Stimulated activated CD4-positive, alpha-beta T cell treated with anti-CD3 and anti-CD28 coated beads, Interleukin-15, amount 100 ng/mL, for 24 hours (primary cell): ENCODE data around the gene CPXM2.
A peak's percentile ranks its signal among the peaks of the same experiment; 100 is the strongest.

Experiments used
- DNase-seq: peaks from one replicate; pipeline ENCODE4 v3.0.0-alpha.2; 2020

CPXM2 gene

DNA sequence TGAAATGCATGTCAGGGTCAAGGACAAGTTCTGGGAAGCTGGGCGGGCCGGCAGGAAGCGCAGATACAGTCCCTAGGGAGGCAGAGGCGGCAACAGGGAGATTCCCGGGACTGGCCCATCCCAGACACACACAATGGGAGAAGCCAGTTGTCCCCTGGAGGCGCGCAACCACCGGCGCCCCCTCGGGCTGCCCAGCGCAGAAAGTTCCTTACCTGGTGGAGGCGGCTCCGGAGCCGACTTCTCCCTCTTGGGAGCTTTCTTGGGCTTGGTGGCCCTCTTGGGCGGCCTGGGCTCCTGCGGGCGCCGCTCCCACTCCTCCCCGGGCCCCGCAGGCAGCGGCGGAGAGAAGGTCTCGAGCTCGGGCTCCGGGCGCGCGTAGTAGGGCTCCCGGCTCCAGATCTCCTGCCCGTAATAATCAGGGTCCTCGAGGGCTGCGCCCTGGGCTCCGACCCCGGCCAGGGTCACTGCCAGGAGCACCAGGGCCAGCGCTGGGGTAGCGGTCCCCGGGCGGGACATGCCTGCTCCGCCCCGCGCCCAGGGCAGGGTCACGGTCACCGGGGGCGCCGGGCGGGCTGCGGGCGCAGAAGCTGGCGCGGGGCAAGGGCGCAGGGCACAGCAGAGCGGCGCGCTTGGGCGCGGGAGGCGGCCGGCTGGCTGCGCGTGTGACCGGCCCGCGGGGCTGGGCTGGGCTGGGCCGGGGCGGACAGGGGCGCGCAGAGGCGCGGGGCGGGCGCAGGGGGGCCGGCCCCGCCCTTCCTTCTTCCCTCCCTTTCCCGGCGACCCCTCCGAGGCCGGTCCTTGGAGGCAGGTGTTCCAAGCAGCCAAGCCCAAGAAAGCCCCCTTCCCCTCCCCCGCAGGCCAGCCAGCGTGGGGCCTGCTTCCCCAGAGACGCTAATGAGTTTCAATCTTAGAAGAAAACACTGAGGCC lies at the start of gene CPXM2:
Gene CPXM2, minus strand, starts transcription at position 664 of the 928 bp plus-strand sequence. Its CDS starts 148 bp downstream, at position 516.
- DNase-seq, result no peak

DNA sequence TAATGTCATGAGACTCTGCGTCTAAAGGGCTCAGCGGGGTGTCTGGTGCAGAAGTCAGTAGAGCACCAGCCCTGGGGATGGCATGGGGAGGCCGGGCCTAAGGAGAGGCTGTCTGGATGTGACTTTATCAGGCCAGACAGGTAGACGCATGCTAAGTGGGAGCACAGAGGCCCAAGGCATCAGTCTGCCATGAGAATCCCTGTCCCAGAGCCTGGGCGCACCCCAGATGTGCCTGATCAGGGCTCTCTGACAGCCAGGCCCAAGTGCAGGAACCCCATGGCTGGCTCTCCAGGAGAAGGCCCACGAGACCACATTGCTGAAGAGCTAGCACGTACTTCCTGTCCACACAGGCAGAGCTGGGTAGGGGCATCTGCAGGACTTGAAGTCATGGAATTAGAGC lies 48.0 kb upstream of the CPXM2 start:
- DNase-seq, result no peak

DNA sequence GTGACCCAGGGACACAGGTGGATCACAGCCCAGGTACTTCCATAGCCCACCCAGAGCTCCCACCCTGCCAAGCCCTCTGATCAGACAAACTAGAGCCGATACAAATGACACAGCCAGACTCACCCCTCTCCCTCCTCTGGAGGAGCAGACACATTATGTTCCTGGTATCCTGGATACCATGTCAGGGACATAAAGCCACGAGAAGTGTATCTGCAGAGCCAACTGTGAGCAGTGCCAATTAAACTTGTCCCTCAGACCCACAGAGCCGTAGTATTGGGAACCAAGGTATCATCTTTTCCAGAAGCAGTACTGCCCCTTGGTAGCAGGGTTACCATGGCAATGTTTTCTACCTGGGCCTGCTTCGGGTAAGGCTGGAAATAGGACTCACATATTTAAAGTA lies 47.3 kb upstream of the CPXM2 start:
- DNase-seq, result no peak

DNA sequence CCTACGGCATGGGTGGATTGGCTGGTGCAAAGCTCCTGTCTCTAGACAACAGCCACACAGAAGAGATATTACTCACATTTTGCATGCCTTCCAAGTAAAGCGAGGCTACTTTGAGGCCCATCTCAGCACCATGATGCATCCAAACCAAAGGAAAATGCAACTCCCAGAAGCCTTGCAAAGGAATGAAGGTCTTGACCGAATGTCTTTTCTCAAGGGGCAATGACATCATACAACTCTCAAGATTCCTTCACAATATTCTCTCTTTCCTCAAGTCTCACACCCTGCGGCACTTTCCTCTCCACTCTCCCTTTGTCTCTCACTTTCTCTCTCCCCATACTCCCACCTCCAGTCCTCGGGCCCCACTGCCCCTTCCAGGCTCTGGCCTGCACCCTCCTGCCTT lies 44.8 kb upstream of the CPXM2 start:
- DNase-seq, result no peak

DNA sequence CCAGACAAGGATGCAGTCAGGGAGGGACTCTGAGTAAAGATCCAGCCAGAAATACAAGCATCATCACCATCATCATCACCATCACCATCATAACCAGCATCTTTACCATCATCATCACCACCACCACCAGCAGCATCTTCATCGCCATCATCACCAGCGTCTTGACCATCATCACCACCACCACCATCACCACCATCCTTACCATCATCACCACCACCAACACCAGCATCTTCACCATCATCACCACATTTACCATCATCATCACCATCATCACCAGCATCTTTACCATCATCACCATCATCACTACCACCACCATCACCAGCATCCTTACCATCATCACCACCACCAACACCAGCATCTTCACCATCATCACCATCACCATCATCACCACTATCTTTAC lies 44.1 kb upstream of the CPXM2 start:
- no peak for DNase-seq

DNA sequence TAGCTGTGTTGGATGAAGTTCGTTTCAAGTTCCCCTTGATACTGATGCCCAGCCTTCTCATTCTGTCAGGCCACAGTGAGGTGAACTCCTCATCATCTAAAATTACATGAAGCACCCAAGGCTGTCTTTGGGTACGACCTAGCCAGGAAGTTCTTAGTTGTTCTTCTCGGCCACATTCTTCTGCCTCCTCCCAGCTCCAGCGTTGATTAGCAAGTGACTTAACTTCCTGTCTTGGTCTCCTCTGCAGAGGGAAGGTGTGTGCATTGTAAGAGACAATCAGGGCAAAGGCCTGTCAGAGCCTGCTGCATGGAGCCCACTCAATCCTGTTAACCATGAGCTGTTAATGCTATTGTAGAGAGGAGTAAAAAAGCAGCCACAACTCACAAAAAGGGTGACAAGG lies 43.2 kb upstream of the CPXM2 start:
- DNase-seq, result no peak

DNA sequence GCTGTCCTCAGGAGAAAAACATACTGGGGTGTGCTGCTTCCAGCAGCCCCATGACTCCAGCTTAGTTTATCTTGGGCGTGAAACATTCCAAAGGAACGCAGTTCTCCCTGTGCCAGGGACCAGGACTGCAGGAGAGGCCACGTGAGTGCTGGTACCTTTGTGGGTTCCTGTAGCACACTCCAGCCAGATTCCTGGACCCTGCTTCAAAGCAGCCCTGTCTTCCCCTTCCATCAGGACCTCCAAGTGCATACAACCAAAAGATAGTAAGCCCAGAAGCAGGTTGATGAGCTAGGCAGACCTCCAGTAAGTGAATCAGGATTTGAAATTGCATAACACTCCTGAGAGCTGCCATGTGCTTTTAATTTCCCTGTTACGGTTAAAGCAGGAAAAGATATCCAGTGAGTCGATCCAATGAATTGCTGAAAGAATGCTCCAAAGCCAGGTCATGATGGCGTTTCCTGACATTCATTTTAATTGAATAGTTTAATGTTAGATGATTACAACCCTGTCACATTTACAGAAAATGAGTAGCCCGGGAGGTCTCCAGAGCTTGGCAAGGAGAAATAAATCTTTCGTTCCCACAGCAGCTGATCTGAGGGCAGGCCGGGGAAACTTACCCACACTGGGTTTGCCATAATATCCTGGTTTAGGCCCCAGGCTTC lies 38.9 kb upstream of the CPXM2 start:
- no peak for DNase-seq

DNA sequence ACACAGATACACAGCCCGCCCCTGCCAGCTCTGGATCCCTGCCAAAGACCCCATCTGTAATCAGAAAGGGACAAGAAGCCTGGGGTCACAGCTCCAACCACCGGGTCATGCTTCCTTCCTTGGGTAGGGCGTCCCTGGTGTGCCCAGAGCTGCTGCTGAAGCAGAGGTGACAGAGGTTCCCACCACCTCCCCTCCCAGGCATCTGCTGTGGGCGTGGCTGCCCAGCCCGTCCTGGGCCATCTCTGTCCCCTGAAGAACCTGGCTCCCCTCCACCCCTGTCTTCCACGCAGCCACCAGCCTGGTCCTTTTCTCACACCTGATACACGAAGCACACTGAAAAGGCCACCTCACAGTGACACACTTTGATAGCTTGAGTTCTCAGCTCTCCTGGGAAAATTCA lies 38.2 kb upstream of the CPXM2 start:
- DNase-seq, result no peak

DNA sequence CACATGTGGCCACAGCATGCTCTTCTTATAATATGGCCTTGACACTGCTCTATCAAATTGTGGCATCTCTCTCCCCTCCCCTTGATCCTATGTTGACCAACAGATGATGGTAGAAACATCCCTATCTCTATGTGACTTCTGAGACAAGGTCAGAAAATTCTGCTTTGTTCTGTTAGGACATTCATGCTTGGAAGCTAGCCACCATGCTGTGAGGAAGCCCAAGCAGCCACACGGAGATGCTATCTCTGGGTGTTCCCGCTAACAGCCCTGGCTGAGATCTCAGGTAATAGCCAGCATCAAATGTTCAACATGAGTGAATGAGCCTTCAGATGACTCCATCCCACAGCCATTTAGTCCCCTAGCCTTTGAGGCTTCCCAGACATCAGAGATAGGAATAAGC lies 36.8 kb upstream of the CPXM2 start:
- no peak for DNase-seq

DNA sequence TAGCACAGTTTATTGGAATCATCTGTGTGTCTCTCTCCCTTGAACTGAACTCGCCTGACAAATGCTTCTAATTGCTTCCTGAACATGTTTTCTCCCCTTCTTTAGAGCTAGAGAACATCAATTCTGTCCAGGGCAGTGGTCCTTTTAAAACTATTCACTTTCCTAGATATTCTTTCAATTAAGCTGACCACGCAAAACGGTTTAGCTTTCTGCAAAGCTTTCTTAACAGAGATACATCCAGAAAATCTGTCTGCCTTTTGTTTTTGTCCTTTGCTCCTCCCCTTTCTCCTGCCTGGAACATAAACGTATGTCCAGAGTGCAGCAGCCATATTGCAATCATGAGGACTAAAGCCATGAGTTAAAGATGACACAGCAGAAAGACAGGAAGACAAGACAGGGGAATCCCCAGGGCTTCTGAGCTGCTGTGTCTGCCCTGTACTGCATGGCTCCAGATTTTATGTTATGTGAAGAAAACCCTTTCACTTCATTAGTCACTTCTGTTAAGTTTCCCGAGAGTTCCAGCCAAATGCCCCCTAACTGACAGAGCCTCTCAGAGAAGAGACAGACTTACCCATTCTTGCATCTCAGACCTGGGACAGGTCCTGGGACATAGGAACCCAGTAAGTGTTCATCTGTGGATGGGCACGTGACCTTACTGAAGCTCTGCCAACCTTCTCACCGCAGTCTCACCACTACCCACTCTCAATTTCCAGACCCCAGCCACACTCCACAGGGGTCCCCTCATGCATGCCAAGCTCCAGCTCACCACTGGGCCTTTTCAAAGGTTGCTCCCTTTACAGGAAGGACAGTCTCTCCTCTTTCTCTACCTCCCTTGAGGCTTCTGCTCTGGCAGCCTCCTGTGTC lies 35.0 kb upstream of the CPXM2 start:
- peak; percentile 16 for DNase-seq

DNA sequence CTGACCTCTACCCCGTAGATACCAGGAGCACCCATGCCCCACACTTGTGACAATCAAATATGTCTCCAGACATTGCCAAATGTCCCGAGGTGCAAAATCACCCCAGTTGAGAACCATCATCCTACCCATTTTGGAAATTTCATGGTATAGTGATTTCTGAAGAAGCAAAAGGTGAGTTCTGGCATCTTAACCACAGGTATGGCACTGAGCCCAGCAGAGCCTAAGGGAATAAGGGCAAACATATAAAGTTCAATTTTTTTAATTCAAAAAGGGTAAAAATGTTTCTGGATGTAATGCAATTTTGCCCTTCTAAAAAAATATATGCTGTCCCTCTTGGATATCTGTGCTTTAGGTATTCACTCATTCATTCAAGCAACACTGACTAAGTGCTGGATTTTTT lies 30.5 kb upstream of the CPXM2 start:
- DNase-seq, result no peak

DNA sequence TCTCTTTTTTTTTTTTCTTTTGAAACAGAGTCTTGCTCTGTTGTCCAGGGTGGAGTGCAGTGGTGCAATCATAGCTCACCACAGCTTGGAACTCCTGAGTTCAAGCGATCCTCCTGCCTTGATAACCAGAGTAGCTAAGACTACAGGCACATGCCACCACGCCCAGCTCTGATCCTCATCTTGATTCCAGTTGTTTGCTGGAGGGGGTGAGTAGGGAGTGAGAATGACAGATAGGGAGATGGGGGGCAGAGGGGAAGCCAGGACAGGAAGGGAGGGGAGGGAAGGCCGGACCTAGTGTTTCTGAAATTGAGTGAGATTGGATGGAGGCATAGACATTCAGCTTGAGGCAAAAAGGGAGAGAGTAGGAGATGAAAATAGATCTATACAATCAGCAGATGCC lies 25.2 kb upstream of the CPXM2 start:
- no peak for DNase-seq

DNA sequence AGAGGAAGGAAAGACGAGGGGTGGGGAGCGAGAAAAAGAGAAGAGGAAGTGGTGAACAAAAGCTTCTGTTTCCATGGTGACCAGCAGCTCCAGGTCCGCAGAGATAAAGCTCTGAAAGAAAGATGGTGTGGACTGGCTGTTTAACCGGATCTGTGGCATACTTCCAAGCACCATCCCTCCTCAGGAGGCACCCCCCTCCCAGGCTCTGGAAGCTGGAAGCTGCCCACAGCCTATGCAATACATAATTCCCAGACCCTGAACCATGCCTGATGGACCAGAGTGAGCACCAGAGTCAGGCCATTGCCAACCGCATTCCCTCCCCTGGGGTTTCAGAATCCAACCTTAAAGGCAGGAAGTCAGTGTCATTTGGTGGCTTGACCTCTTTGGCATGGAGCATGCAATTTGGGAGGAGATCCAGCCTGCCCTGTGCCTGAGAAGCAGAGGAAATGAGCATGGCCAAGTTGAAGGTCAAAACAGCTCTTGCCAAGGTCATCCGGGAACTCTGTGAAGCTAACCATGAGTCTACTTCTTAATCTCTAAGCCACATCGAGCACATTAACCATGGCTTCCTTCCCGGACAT lies 22.2 kb upstream of the CPXM2 start:
- DNase-seq, result no peak

DNA sequence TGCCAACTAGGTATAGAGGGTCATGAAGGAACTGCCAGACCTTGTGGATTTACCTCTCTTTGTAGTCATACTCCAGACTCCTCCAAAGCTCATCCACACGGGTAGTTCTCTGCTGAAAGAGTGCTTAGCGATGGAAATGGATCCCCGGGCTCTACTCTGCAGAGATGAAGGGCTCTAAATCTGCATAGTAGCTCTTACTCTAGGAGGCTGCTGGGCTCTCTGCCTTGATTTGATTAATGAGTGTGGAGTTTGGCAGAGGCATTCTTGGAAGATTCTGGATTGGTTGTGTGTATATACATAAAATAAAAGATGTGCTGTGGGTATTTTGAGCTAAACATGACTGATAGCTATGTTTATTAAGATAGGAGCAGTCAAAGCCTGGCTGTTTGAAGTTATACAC lies 21.3 kb upstream of the CPXM2 start:
- DNase-seq, result no peak

DNA sequence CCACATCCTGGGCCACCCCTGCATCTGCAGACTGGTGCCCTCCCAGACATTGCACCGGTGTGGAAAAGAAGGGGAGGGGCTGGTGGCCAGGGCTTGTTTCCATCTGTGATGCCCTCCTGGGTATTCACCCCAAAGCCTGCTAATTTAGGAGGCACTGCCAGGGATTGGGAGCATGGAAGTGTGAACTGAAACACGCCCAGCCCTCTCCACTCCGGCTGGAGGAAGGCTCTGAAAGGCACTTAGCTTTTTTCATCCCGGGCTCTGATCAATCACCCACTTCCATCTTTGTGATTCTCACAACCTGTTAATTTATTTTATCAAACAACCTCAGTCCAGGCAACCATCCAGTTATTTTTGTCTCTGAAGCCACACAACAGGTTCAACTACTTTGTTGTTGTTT lies 20.9 kb upstream of the CPXM2 start:
- no peak for DNase-seq

DNA sequence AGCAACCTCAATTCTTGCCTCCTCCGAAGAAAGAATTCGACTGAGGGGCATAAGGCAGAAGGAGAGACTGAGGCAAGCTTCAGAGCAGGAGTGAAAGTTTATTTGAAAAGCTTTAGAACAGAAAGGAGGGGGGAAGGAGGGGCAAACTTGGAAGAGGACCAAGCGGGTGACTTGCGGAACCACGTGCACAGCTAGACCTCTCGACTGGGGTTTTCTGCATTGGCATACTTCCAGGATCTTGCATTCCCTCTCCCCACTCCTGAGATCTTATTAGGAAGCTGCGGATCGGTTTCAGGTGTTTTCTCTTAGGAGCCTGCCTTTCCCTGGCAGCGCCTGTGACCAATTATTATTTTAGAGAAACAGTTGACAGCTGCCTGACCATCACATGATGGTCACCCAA lies 20.3 kb upstream of the CPXM2 start:
- no peak for DNase-seq

DNA sequence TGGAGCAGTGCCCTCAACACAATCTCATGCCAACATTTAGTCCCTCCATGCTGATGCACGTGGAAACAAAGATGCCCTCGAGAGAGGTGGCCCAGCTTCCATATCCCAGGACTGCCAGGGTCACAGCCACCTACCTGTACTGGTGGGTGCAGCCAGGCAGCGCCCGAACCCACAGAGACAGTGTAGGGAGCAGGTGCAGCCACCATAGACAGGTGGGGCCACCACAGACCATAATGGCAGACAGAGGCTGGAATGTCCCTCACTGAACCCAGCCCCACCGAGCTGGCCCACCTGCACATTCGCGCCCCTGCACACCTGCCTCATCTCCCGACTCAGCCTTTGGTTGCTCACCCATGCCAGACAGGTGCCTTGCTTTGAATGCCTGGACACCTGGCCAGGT lies 18.3 kb upstream of the CPXM2 start:
- no peak for DNase-seq

DNA sequence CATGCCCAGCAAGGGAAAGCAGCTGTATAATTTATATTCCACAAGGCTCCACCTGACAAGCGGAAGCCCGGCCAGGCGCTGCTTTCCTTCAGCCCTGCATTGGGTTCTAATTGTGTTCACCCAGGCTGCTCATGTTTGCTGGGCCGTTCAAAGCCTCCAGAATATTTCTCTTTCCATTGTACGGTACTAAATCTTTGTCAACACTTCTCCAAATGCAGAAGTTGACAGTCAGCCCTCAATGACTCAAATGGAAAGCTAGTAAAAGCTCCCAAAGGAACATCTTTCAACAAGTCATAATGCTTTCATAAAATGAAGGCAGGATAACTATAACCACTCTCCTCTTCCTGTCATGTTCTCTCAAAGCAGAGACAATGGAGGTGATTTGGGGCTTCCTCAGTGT lies 17.8 kb upstream of the CPXM2 start:
- no peak for DNase-seq

DNA sequence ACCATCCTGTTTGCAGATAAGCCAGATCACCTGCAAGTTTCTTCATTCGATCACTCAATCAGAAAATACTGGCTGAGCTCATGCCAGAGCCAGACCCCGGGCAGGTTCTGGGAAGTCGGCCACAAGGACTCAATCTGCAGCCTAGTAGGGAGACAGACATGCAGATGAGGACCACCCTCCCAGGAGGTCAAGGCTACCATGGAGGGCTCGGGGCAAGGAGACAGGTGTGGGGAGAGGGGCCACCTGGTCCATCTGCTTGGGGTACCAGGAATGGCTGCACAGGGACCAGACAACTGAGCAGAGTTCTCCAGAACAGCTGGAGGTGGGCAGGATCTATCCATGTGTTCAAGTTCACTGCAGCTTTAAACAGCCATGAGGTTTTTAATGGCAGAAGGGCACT lies 16.8 kb upstream of the CPXM2 start:
- no peak for DNase-seq

DNA sequence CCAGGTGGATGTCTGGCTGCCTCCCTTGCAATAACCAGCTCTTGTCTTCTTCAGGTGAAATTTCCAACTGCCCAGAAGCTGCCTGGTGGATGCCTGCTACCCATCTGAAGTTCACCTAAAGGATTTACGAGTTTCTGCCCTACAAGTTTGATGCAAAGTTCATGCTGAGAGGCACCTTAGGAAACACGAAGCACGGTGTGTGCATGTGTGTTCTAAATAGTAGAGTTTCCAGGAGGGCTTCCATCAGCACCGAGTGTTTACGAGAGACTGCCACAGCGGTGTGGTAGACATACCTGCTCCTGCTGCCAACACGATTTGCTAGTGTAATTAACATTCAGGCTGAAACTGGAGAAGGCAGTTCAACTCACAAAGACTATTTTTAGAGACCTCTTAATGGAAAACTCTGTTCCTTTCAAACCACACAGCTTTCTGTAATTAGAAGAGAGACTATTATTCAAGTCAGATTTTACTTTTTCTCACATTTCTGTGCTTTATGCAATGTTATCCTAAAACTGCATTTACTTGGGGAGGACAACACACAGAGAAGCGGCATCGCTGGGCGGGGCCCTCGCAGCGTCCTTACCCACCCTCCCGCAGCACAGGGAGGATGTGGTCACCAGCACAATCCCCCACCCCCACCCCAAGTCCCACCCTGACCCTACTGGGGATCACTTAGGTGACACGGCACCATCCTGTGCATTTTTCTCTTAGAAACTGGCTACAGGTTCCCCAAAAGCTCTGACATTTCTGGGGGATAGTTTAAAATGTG lies 15.5 kb upstream of the CPXM2 start:
- DNase-seq, result no peak

DNA sequence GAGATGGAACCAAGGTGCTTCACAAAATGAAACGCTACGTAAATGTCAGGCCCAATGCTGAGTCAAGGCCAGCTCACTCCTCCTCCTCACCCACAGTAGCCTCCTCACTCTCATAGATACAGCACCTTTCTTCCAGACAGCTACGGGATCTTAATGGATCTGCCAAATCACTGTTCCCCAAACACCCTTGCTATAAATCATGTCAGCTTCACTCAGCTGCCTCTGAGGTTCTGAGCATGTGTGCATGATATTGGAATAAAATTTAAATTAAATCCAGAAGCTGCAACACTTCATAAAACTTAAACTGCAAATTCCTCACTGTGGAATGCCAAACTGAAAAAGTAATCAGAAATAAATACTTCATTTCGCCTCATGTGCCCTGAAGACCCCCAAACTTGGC lies 14.7 kb upstream of the CPXM2 start:
- DNase-seq, result no peak

DNA sequence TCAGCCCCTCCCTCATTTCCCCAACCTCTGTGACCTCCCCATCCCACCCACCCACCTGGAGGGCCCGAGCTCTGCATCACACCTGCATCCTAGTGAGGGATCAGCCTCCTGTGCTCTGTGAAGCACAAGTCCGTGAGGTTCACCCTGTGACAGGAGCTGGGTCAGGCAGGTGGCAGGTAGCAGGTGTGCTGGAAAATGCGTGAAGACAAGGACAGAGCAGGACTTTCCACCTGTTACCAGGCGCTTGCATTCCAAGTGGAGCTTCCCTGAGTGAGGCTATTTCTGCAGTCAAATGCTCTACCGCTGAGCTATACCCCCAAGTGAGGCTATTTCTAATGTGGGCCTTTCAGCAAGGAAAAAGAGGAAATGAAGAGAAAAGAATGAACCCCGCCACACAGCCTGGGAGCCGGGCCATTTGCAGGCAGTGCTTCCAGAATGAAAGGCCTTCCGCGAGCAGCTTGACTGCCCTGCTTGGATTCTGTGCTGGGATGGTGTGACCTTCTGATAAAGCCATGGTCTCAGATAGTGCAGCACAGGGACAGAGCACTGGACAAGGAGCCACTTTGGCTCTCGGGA lies 13.3 kb upstream of the CPXM2 start:
- DNase-seq, result no peak
